H1 (cell line): ENCODE results near the gene JOSD2.

Experiments used
- CEBPB ChIP-seq: IDR thresholded peaks from 2 replicates; pipeline ENCODE4 v1.6.1; 2012; ENCODE audit warnings: low read depth, low read length
- CHD2 ChIP-seq: IDR thresholded peaks from 2 replicates; pipeline ENCODE4 v1.6.1; 2012; ENCODE audit warnings: low read length, improper control_type of control experiment
- CREB1 ChIP-seq: IDR thresholded peaks from 2 replicates; pipeline ENCODE4 v1.6.1; 2012; ENCODE audit warnings: inconsistent platforms
- CTCF ChIP-seq, 3 experiments: IDR thresholded peaks; 1 replicate in 2 of 3; 2 replicates in 1 of 3; pipeline versions ENCODE4 v1.5.1 to v1.6.1; 2011; ENCODE audit warnings: low read length in 3 of 3, mild to moderate bottlenecking in 3 of 3, inconsistent platforms in 2 of 3, low read depth in 1 of 3, moderate library complexity in 1 of 3; ENCODE audit not compliant: insufficient read depth in 1 of 3; ENCODE audit errors: control extremely low read depth in 1 of 3
- EP300 ChIP-seq, 2 experiments: IDR thresholded peaks; 1 replicate in 1 of 2; 2 replicates in 1 of 2; pipeline ENCODE4 v1.6.1; 2011 to 2012; ENCODE audit warnings: low read depth in 2 of 2, low read length in 2 of 2, mild to moderate bottlenecking in 2 of 2, borderline replicate concordance in 1 of 2, inconsistent platforms in 1 of 2, moderate library complexity in 1 of 2
- EZH2 ChIP-seq: fragments of 200-600 bp; sonication (generic); IDR thresholded peaks from 2 replicates; pipeline ENCODE4 v1.7.1; 2012; ENCODE audit warnings: low read depth, mild to moderate bottlenecking, moderate library complexity, low read length, inconsistent platforms; ENCODE audit not compliant: severe bottlenecking
- JUN ChIP-seq: IDR thresholded peaks from 2 replicates; pipeline ENCODE4 v1.6.1; 2011; ENCODE audit warnings: low read depth, mild to moderate bottlenecking, improper control_type of control experiment, low read length
- JUND ChIP-seq: IDR thresholded peaks from 2 replicates; pipeline ENCODE4 v1.6.1; 2011; ENCODE audit warnings: mild to moderate bottlenecking, improper control_type of control experiment, low read length
- PHF8 ChIP-seq: fragments of 200-600 bp; sonication (generic); conservative IDR thresholded peaks from 2 replicates; pipeline ENCODE4 v1.7.1; 2012; ENCODE audit warnings: low read depth, mild to moderate bottlenecking, inconsistent platforms, low read length, moderate library complexity
- POLR2A ChIP-seq, 2 experiments: IDR thresholded peaks; 1 replicate in 1 of 2; 2 replicates in 1 of 2; pipeline ENCODE4 v1.6.1; 2011; ENCODE audit warnings: low read depth in 2 of 2, low read length in 2 of 2, mild to moderate bottlenecking in 2 of 2; ENCODE audit errors: control extremely low read depth in 1 of 2
- RBBP5 ChIP-seq: IDR thresholded peaks from 2 replicates; pipeline ENCODE4 v1.7.1; 2012; ENCODE audit warnings: low read depth, mild to moderate bottlenecking, inconsistent platforms, low read length, moderate library complexity, borderline replicate concordance
- SRF ChIP-seq: IDR thresholded peaks from 2 replicates; pipeline ENCODE4 v1.6.1; 2011; ENCODE audit warnings: mild to moderate bottlenecking, low read depth, low read length, moderate library complexity
- TAF1 ChIP-seq: IDR thresholded peaks from 2 replicates; pipeline ENCODE4 v1.6.1; 2011; ENCODE audit warnings: mild to moderate bottlenecking, low read depth, low read length

DNA sequence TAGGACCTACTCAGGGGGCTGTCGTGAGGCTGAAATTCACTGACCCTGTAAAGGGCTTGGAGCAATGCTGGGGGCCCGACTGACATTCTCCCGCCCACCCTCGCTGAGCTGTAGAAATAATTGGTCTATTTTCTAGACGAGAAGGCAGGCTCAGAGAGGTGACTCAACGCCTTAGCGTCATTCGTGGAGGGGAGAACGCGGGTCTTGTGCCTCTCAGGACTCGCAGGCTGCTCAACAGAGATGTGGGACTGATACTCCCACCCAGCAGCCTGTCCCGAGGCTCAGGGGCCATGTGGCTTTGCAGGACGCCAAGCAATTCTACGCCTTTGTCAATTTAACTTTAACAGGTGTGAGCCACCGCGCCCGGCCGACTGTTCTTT lies 26.3 kb upstream of the JOSD2 start:
- no peak for TF ChIP-seq EZH2
- TF ChIP-seq CTCF (IDR thresholded peaks at IDR 0.05; ENCODE audit: control extremely low read depth in 1 of 3, insufficient read depth in 1 of 3, low read depth in 1 of 3, low read length in 3 of 3): no peak
- no peak for TF ChIP-seq EP300 (IDR thresholded peaks at IDR 0.05; ENCODE audit: borderline replicate concordance in 1 of 2, low read depth in 2 of 2, low read length in 2 of 2)
- TF ChIP-seq JUN: no peak
- no peak for TF ChIP-seq POLR2A (IDR thresholded peaks at IDR 0.05; ENCODE audit: control extremely low read depth in 1 of 2, low read depth in 2 of 2, low read length in 2 of 2)
- no peak for TF ChIP-seq CEBPB
- TF ChIP-seq SRF: no peak
- TF ChIP-seq TAF1: no peak
- TF ChIP-seq JUND: no peak
- no peak for TF ChIP-seq CHD2
- TF ChIP-seq PHF8: no peak
- TF ChIP-seq CREB1: no peak
- TF ChIP-seq RBBP5: no peak
